DOHH2 (cell line): ENCODE measurements around the gene ARID4B.
"Not testable (repeated sequence)": the region's sequence is repeated elsewhere in the genome, so short reads cannot be mapped to it uniquely, and the experiment has no call there.

Source experiments
- H3F3A ChIP-seq: fragments of 200-600 bp; sonication (generic), shearing (Covaris generic); 2 replicates; pipeline ENCODE4 v1.6.0; 2016; ENCODE audit warnings: antibody characterized with exemption, mild to moderate bottlenecking; ENCODE audit not compliant: control insufficient read depth, insufficient read depth
- H3K27ac ChIP-seq: fragments of 200-600 bp; sonication (generic); 2 replicates; pipeline ENCODE4 v1.5.1; 2014; ENCODE audit warnings: low read depth, mild to moderate bottlenecking, low read length, moderate library complexity
- H3K27me3 ChIP-seq: fragments of 200-600 bp; sonication (generic); 2 replicates; pipeline ENCODE4 v1.6.1; 2014; ENCODE audit warnings: mild to moderate bottlenecking, low read length, mixed read lengths; ENCODE audit not compliant: control insufficient read depth
- H3K36me3 ChIP-seq: fragments of 200-600 bp; sonication (generic); 2 replicates; pipeline ENCODE4 v1.6.1; 2014; ENCODE audit warnings: mild to moderate bottlenecking, low read length, moderate library complexity, mixed read lengths; ENCODE audit not compliant: control insufficient read depth
- H3K4me1 ChIP-seq: fragments of 200-600 bp; sonication (generic); 2 replicates; pipeline ENCODE4 v1.6.1; 2014; ENCODE audit warnings: mild to moderate bottlenecking, low read length, mixed read lengths; ENCODE audit not compliant: control insufficient read depth
- H3K4me2 ChIP-seq: fragments of 200-600 bp; sonication (generic); 2 replicates; pipeline ENCODE4 v1.6.0; 2014; ENCODE audit warnings: mild to moderate bottlenecking, low read length, moderate library complexity
- H3K4me3 ChIP-seq: fragments of 200-600 bp; sonication (generic); 2 replicates; pipeline ENCODE4 v1.5.1; 2014; ENCODE audit warnings: mild to moderate bottlenecking, low read length, mixed read lengths
- H3K79me2 ChIP-seq: fragments of 200-600 bp; sonication (generic); 2 replicates; pipeline ENCODE4 v1.6.1; 2014; ENCODE audit warnings: mild to moderate bottlenecking, low read length, mixed read lengths; ENCODE audit not compliant: control insufficient read depth
- H3K9me2 ChIP-seq: fragments of 200-600 bp; sonication (generic); replicated peaks from 2 replicates; pipeline ENCODE4 v1.6.1; 2014; ENCODE audit warnings: mild to moderate bottlenecking, low read length, mixed read lengths; ENCODE audit not compliant: control insufficient read depth
- H3K9me3 ChIP-seq: fragments of 200-600 bp; sonication (generic); 2 replicates; pipeline ENCODE4 v1.6.1; 2014; ENCODE audit warnings: antibody characterized with exemption, low read length, mixed read lengths; ENCODE audit not compliant: control insufficient read depth, insufficient read depth
- H4K20me1 ChIP-seq: fragments of 200-600 bp; sonication (generic); 2 replicates; pipeline ENCODE4 v1.6.0; 2014; ENCODE audit warnings: low read depth, mild to moderate bottlenecking, antibody characterized with exemption, low read length, moderate library complexity; ENCODE audit not compliant: control insufficient read depth, insufficient read depth
- EZH2phosphoT487 ChIP-seq: fragments of 200-600 bp; sonication (generic); IDR thresholded peaks from 2 replicates; pipeline ENCODE4 v1.6.1; 2017; ENCODE audit warnings: borderline replicate concordance, mild to moderate bottlenecking, antibody characterized with exemption, low read length, moderate library complexity, mixed read lengths
- TF ChIP-seq, protein P1 (sequence below): fragments of 200-600 bp; sonication (generic); IDR thresholded peaks from one replicate; pipeline ENCODE4 v1.5.1; 2014; ENCODE audit warnings: antibody characterized with exemption, mild to moderate bottlenecking, low read depth, low read length; ENCODE audit not compliant: poor library complexity, severe bottlenecking

Gene ARID4B

DNA sequence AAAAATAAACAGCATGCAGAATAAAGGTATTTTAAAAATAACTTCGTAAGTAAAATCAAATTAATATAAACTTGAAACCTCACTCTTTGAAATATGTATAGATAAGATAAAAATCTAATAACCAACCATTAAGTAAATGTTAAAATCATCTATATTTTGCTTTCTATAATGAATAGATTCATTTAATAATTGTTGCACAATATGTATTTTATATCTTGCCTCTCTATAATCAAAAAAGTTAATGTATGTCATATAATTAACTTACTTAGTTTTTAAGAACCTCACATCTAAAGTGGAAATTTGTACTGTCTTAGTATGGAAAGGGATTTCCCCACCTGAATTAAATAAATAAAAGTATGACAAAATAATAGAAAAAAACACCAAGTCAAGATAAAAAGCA, 124.6 kb downstream of the ARID4B start:
- Histone ChIP-seq H3K4me3 (no peak overlapping the region), H3K27me3 (no peaks in the 10 kb centered on the region), H3K4me2 (no peak overlapping the region), H3K27ac (no peak overlapping the region), H3K9me2 (no peaks in the 10 kb centered on the region), H3K9me3 (no peaks in the 10 kb centered on the region), H3K4me1 (no peaks in the 10 kb centered on the region), H3K79me2 (no peaks in the 10 kb centered on the region), H3K36me3 (peaks cover 19% of the 10 kb centered on the region), H4K20me1 (no peaks in the 10 kb centered on the region), H3F3A (peaks cover 5% of the 10 kb centered on the region)
- TF ChIP-seq, protein P1, sequence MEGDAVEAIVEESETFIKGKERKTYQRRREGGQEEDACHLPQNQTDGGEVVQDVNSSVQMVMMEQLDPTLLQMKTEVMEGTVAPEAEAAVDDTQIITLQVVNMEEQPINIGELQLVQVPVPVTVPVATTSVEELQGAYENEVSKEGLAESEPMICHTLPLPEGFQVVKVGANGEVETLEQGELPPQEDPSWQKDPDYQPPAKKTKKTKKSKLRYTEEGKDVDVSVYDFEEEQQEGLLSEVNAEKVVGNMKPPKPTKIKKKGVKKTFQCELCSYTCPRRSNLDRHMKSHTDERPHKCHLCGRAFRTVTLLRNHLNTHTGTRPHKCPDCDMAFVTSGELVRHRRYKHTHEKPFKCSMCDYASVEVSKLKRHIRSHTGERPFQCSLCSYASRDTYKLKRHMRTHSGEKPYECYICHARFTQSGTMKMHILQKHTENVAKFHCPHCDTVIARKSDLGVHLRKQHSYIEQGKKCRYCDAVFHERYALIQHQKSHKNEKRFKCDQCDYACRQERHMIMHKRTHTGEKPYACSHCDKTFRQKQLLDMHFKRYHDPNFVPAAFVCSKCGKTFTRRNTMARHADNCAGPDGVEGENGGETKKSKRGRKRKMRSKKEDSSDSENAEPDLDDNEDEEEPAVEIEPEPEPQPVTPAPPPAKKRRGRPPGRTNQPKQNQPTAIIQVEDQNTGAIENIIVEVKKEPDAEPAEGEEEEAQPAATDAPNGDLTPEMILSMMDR, result no peak
- TF ChIP-seq EZH2phosphoT487, result no peak

DNA sequence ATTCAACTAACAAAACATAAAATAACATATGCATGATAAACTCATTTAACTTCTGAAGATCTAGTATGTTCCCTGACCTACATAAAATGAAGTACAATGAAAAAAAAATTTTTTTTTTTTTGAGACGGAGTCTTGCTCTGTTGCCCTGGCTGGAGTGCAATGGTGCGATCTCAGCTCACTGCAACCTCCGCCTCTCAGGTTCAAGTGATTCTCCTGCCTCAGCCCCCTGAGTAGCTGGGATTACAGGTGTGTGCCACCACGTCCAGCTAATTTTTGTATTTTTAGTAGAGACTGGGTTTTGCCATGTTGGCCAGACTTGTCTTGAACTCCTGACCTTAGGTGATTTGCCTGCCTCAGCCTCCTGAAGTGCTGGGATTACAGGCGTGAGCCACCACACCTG, 125.5 kb downstream of the ARID4B start:
- not testable (repeated sequence) for H3F3A ChIP-seq, H4K20me1 ChIP-seq, H3K9me2 ChIP-seq, H3K4me3 ChIP-seq, H3K9me3 ChIP-seq, H3K4me1 ChIP-seq, H3K4me2 ChIP-seq, H3K79me2 ChIP-seq, H3K27ac ChIP-seq, H3K27me3 ChIP-seq
- H3K36me3 ChIP-seq, result peaks cover 17% of the 10 kb centered on the region

DNA sequence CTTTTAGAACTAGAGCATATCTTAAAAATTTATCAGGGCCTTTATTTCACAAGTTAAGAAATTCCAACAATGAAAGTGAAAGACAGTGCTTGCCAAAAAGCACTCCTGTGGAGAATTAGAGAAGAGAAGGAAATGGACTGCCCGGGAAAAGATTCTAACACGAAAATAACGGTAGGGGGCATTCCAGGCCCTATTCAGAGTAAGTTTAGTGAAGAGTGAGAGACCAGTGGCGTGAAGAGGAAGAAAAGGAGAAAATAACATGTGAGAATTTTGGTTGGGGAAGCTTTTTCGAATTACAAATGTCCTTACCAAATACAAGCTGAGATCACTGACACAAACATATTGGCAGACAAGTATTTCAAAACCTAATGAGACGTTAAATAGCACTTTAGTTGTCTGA, 128.5 kb downstream of the ARID4B start:
- Histone ChIP-seq H3K27me3 (no peaks in the 10 kb centered on the region), H3K4me3 (no peak overlapping the region), H3K79me2 (no peaks in the 10 kb centered on the region), H3F3A (peaks cover 5% of the 10 kb centered on the region), H3K4me2 (no peak overlapping the region), H3K4me1 (no peaks in the 10 kb centered on the region), H4K20me1 (no peaks in the 10 kb centered on the region), H3K27ac (no peak overlapping the region), H3K36me3 (peaks cover 19% of the 10 kb centered on the region), H3K9me2 (no peaks in the 10 kb centered on the region), H3K9me3 (no peaks in the 10 kb centered on the region)
- TF ChIP-seq EZH2phosphoT487, result no peak
- TF ChIP-seq, protein P1, result peak; percentile 50

DNA sequence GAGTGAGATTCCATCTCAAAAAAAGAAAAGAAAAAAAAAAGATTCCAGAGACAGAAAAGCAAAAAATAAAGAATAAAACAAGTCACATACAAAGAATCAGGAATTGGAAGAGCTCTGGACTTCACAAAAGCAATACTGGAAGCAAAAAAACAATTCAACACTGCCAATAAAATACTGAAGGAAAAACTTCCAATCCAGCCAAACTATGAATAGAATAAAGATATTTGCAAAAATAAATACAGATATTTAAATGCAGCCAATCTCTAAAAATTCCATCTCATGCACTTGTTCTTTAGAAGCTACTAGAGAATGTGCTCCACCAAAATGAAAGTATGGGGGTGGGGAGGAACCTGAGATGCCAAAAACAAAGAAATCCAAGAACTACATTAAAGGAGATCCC, 137.5 kb downstream of the ARID4B start:
- H3K4me2 ChIP-seq, result no peak overlapping the region
- no peaks in the 10 kb centered on the region for H3K27me3 ChIP-seq
- TF ChIP-seq, protein P1, result no peak
- no peak for TF ChIP-seq EZH2phosphoT487
- H3K4me1 ChIP-seq, result no peaks in the 10 kb centered on the region
- H3K9me3 ChIP-seq, result no peaks in the 10 kb centered on the region
- peaks cover 56% of the 10 kb centered on the region for H3K36me3 ChIP-seq
- no peaks in the 10 kb centered on the region for H3K9me2 ChIP-seq
- H3K27ac ChIP-seq, result no peak overlapping the region
- no peaks in the 10 kb centered on the region for H4K20me1 ChIP-seq
- no peaks in the 10 kb centered on the region for H3K79me2 ChIP-seq
- no peak overlapping the region for H3K4me3 ChIP-seq
- H3F3A ChIP-seq, result no peaks in the 10 kb centered on the region
